PC-3 (cell line): ENCODE measurements around the gene PLCB4.

ENCODE experiments used
- EZH2 ChIP-seq: fragments of 300-600 bp; sonication (generic); IDR thresholded peaks from one replicate; pipeline ENCODE4 v1.6.1; 2017; ENCODE audit warnings: antibody characterized with exemption, mild to moderate bottlenecking, low read length; ENCODE audit not compliant: unreplicated experiment
- EZH2phosphoT487 ChIP-seq: fragments of 300-600 bp; sonication (generic); IDR thresholded peaks from 2 replicates; pipeline ENCODE4 v1.6.1; 2018; ENCODE audit warnings: mild to moderate bottlenecking, antibody characterized with exemption, low read length, borderline replicate concordance
- TF ChIP-seq, protein P1 (sequence below): fragments of 300-600 bp; sonication (generic); conservative IDR thresholded peaks from 2 replicates; pipeline ENCODE4 v1.5.1; 2017; ENCODE audit warnings: antibody characterized with exemption, low read depth, mild to moderate bottlenecking, low read length

DNA sequence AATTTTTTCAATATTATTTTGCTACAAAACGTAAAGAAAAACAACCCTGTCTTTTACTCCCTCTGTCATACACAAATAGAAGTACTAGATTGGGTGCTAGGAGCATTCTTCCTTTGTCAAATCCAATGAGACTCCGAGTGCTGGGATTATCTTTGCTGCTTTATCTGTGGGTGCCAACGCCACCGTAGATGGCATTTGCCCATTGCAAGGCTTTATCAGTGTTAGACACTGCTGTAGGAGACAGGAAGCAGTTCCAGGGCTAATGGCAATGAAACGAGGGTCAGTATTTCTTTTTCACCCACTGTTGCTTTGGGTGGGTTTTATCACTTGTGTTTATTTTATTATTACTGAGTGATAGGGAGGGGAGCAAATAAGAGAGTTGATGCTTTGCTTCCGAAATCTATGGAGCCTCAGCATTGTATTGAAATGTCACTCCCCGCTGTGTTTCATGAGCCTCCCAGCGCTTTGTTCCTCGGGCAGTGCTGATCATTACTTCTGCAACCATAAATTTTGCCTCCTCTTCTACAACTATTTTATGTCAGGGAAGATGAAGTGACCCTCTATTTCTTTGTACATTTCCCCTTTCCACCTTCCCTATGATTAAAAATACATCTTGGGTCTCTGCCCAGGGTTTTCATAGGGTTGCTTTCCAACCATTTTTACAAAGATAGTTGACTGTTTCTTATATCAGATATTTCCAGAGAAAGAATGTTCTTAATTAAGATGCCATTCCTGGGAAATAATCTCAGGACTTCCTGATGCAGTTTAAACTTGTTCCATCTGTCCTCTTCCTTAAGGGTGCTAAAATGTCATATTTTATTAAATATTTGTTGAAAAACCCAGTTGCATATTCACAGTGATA lies 358.8 kb downstream of the PLCB4 start:
- TF ChIP-seq, protein P1, sequence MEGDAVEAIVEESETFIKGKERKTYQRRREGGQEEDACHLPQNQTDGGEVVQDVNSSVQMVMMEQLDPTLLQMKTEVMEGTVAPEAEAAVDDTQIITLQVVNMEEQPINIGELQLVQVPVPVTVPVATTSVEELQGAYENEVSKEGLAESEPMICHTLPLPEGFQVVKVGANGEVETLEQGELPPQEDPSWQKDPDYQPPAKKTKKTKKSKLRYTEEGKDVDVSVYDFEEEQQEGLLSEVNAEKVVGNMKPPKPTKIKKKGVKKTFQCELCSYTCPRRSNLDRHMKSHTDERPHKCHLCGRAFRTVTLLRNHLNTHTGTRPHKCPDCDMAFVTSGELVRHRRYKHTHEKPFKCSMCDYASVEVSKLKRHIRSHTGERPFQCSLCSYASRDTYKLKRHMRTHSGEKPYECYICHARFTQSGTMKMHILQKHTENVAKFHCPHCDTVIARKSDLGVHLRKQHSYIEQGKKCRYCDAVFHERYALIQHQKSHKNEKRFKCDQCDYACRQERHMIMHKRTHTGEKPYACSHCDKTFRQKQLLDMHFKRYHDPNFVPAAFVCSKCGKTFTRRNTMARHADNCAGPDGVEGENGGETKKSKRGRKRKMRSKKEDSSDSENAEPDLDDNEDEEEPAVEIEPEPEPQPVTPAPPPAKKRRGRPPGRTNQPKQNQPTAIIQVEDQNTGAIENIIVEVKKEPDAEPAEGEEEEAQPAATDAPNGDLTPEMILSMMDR: no peak
- TF ChIP-seq EZH2phosphoT487 (no peak), EZH2 (no peak)
